GM12875 (cell line): ENCODE data around the gene FRS2.

Source experiments
- H3K4me3 ChIP-seq: one replicate; pipeline ENCODE4 v1.5.1; 2011; ENCODE audit warnings: low read depth, low read length, control low read depth
- CTCF ChIP-seq: IDR thresholded peaks from 2 replicates; pipeline ENCODE4 v1.5.1; 2011; ENCODE audit warnings: low read depth, mild to moderate bottlenecking, control low read depth, inconsistent platforms, low read length, moderate library complexity, borderline replicate concordance; ENCODE audit not compliant: insufficient read depth

Gene FRS2

GRCh38 chr12:69548687-69549086 is 78.5 kb downstream of the FRS2 start:
- no peak for TF ChIP-seq CTCF
- no peak overlapping the region for H3K4me3 ChIP-seq

GRCh38 chr12:69550569-69551350 is 80.6 kb downstream of the FRS2 start:
- TF ChIP-seq CTCF, result no peak

GRCh38 chr12:69553628-69554248 is 83.5 kb downstream of the FRS2 start:
- TF ChIP-seq CTCF, result no peak
- H3K4me3 ChIP-seq, result no peak overlapping the region

More at GRCh38 chr12:69550569-69551350, 80.6 kb downstream of the FRS2 start:
- no peak overlapping the region for H3K4me3 ChIP-seq

- TF ChIP-seq CTCF, result no peak
- no peak overlapping the region for H3K4me3 ChIP-seq
Measured at GRCh38 chr12:69555461-69555860, 85.3 kb downstream of the FRS2 start.

DNA sequence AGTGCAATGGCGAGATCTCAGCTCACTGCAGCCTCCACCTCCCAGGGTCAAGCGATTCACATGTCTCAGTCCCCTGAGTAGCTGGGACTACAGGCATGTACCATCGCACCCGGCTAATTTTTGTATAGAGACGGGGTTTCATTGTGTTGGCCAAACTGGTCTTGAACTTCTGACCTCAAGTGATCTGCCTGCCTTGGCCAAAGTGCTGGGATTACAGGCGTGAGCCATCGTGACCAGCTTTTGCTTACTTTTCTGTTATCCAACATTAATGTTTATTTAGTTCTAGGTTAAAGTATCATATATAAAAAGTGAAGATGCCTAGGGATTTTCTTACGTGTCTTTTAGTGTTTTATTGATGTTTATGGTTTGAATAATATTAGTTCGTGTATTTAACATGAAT is 86.2 kb downstream of the FRS2 start:
- no peak for TF ChIP-seq CTCF
- H3K4me3 ChIP-seq, result no peak overlapping the region

- H3K4me3 ChIP-seq, result no peak overlapping the region
- TF ChIP-seq CTCF, result no peak
Measured at GRCh38 chr12:69563166-69563762, 93.1 kb downstream of the FRS2 start.
